Measurements from ENCODE around the gene PRKD2.

PRKD2 gene

GRCh38 chr19:46742926-46743480 is 26.1 kb upstream of the PRKD2 start:
- no peak for DNase-seq

- no peak for DNase-seq
These were observed 24.5 kb upstream of the PRKD2 start for GRCh38 chr19:46741447-46741846.

GRCh38 chr19:46739290-46739771 is 22.4 kb upstream of the PRKD2 start:
- peak in 20 of 51 donors; percentile 12 to 72 (median 35) for DNase-seq

GRCh38 chr19:46737761-46738171 is 20.9 kb upstream of the PRKD2 start:
- DNase-seq = no peak

GRCh38 chr19:46737298-46737654 is 20.4 kb upstream of the PRKD2 start:
- DNase-seq = no peak

DNA sequence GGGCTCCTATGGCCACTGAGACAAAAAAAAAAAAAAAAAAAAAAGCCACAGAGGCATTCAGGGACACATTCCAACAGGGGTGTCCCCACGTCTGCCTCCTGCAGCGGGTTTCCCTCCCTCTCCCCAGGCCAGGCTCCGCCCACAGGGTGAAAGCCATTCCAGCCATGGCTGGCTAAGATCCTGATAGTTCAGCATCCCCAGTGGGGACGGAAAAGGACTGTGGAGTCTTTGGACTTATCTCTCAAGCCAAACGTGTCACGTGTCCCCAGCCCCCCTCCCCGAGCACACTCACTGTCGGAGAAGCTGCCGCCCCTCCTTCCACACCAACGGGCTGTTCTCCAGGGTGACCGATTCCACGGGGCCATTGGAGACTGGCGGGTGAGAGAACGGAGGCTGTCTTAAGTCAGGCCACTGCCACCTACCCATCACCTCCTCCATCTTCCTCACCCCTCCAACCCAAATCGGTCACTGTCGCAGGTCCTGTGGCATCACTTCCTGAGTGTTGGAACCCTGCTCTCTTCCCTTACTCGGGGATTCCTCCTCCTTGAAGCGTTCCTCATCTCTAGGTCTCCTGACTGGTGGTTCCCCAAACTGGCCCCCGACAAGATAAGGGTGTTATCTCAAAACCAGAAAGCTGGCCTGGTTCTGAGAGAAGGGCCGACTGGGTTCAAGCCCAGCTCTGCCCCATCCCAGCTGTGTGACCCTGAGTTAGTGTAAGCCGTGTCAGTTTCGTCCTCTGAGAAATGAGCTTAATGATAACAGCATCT is 19.8 kb upstream of the PRKD2 start:
- peak in 1 of 51 donors; percentile 13 for DNase-seq

- DNase-seq = no peak
These were observed 16.9 kb upstream of the PRKD2 start for GRCh38 chr19:46733690-46734292.

DNA sequence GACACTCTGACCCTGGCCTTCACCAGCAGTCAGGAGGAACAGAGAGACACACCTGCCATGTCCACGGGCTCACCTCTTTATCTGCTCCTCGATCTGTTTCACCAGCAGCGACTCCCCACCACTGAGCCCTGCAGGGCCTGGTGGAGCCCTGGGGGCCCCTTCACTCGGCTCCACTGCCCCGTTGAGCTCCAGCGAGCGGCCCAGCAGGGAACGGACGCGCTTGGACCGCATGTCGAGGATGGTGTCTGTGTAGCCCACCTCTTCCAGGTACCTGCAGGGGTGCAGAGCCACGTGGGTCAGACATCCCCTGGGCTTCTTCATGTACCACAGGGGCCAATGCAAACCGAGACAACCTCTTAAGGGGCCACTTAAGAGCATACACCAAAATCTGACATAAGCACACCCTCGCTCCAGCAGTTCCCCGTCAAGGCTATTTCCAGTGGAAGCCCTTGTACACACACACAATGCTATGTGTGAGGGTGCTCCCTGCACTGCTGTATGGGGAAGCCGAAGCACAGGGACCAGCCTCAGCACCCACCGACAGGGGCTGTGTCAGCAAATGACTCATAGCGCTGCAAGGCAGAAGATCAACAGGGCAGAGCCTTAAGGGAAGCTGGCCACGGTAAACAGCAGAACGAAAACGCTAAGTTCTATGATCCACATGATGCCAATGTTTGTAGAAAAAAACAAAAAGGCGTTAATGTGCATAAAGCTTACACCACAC is 16.2 kb upstream of the PRKD2 start:
- DNase-seq = peak in 6 of 51 donors; percentile 12 to 33 (median 23)

GRCh38 chr19:46732172-46732938 is 15.4 kb upstream of the PRKD2 start:
- no peak for DNase-seq

GRCh38 chr19:46731584-46731983 is 14.7 kb upstream of the PRKD2 start:
- peak in 1 of 51 donors; percentile 41 for DNase-seq

DNA sequence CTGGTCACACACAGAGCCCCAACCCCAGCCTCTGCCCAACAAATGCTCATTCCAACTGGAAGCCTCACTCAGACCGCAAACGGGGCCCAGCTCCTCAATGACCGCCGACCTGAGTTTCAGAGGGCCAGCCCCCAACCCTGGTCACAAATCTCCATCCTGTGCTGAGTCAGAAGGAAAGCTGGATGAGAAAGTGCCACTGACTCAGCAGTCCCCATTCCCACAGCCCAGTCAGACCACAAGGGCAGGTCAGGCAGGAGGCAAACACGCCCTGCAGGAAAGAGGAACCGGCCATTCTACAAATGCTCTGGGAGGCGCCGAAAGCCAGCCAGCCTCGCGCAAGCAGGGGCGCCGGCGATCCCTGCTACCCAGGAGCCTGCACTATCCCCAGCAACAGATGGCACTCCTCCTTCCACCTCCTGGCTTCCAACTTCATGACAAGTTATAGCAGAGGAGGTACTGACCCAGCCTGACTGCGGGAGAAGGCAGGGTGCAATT is 14.1 kb upstream of the PRKD2 start:
- peak in 1 of 51 donors; percentile 14 for DNase-seq

DNA sequence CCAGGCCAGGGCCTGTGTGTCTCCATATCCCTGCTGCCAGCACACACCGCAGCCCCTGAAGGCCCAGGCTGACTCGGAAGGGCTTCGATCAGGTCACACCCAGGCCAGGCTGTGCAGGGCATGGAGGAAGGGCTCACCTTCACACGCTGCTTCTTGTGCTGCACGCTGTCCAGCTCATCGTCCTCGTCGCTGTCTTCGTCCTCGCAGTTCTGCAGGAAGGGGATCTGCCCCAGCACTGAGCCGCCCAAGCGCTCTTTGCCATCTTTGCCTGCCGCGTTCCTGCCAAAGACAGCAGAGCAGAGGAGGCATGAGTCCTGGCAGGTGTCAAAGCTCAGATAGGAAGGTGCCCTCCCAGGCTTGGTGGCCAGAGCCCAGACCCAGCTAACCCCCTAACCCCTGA is 13.7 kb upstream of the PRKD2 start:
- DNase-seq = no peak

DNA sequence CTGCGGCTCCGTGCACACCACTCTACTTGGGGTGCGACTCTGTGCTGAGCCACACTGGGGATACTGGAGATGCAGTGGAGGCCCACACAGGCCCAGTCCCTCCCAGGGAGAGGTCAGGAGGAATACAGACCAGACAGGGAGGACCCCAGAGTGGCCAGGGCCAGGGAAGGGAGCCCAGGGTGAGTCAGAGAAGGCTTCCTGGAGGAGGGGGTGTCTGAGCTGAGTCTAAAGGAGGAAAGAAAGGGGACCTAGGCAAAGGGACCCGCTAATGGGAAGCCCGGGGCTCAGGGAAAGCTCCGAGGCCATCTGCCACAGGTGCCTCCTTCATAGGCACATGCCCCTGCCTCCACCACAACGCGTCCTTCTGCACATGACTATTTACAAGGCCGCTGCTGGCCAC is 13.3 kb upstream of the PRKD2 start:
- DNase-seq = no peak

- no peak for DNase-seq
These were observed 12.8 kb upstream of the PRKD2 start for GRCh38 chr19:46729696-46730095.

DNA sequence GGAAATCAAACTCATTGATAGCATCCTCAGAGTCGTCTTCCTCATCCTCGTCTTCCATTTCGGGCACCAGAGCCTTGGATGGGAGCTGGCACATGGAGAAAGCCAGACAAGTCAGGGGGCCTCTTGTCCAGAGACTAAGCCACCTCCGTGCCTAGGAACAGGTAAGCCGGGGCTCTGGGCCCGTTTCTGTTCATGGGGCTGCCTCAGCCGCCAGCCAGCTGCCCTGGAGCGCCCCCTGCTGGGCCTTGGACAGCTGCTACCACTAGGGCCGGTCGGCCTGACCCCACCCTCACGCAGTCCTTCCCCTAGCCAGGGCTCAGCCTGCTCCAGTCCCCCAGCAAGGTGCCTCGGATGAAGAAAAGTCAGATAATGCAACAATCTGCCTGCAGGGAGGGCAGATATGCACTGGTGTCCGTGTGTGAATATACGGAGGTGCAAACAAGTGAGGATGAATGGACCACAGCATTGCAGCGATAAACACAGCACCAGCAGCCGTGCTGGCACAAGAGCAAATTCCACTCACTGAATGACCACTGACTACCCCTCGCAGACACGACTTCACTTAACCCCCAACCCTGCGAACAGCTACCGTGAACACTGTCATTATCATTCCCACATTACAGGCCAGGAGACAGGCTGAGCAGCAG is 11.9 kb upstream of the PRKD2 start:
- peak in 37 of 51 donors; percentile 14 to 84 (median 41) for DNase-seq

GRCh38 chr19:46728208-46728607 is 11.3 kb upstream of the PRKD2 start:
- no peak for DNase-seq

DNA sequence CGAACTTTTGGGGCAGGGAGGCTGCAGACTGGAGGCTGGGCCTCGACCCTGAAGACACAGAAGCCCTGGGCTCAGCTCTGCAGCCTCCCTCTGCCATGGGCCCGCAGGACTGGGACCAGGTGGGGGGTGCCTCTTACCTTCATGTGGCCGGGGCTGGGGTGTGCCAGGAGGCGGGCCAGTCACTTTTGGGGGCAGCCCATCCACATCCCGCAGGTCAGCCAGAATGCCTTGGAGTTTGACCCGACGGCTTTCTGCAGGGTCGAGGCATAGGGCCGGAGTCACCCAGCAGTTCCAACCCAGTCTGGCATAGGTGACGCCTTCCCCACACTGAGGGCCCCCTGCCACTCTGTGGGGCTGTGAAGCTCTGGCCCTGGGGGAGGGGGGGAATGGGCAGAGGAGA is 10.8 kb upstream of the PRKD2 start:
- no peak for DNase-seq

DNA sequence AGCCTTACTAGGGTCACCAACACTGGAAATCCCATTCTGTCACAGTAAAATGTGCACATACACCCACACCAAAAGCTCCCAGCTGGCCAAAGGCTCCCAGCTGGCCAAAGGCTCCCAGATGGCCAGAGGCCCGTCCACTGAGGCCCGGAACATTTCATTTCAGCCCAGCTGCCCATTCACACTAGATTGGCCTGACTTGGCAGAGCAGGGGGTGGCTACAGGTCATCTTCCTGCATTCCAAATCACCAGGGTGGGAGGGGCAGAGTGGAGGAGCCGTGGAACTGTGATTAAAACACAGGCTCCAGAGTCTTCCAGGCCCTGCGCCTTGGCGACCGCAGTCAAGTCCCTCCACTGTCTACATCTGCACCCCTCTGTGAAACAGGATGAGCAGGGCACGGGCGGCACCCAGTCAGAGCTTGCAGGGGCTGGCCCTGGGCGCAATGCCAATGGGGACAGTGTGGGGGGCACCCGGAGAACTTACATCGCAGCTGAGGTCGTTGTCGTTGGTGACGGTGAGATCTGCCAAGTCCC is 10.1 kb upstream of the PRKD2 start:
- peak in 2 of 51 donors; percentile 5 to 15 for DNase-seq

- DNase-seq = no peak
These were observed 9.6 kb upstream of the PRKD2 start for GRCh38 chr19:46726551-46726950.

GRCh38 chr19:46725859-46726393 is 9.0 kb upstream of the PRKD2 start:
- DNase-seq = no peak

All from hypothalamus (tissue), 51 donors.